GM10266 (cell line): ENCODE data around the gene CYGB.

Experiments used
- DNase-seq: peaks from one replicate; pipeline ENCODE4 v3.0.0; 2012; ENCODE audit errors: extremely low spot score
- TF ChIP-seq, protein P1 (sequence below): IDR thresholded peaks from 2 replicates; pipeline ENCODE4 v1.5.1; 2012; ENCODE audit warnings: mild to moderate bottlenecking, low read depth; ENCODE audit not compliant: control insufficient read depth, insufficient read depth; ENCODE audit errors: missing control alignments

CYGB gene

DNA sequence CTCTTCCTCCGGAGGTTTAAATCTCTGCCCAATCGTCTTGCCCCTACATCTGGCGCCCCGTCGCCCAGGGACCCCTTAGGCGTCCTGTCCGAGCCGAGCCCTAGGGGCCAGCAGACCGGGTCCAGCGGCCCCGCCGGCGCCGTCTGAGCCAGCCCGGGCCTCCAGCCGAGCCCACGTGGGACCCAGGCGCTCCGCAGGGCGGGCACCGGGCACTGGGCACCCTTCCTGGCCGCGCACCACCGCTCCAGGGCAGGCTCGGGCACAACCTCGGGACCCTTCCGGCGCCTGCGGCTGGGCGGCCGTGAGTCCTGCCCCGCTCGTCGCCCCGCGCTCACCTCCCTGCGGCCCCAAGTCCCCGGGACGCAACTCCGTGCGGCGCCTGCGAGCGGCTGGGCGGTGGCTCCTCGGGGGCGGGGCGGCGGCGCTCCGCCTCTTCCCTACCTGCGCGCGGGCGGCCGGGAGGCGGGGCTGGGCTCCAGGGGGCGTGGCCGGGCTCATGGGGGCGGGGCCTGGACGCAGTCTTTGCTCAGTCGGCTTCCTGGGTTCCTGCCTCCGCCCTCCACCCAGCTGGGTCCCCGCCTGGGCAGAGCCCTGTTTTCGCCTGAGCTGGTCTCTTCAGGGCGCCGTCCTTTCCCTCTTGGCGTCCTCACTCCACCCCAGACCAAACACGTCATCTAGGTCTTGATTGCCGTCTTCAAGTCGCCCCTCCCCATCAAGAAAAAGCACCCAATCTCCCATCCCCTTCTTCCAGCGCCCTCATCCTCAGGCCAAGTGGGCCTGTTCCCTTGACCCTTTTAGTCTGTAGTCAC lies 36.3 kb downstream of the CYGB start, which contains the start of gene RHBDF2:
Gene RHBDF2, minus strand, starts transcription at position 406 of the 809 bp plus-strand sequence. CDS start 19,899 bp downstream, outside the sequence.
- TF ChIP-seq, protein P1, sequence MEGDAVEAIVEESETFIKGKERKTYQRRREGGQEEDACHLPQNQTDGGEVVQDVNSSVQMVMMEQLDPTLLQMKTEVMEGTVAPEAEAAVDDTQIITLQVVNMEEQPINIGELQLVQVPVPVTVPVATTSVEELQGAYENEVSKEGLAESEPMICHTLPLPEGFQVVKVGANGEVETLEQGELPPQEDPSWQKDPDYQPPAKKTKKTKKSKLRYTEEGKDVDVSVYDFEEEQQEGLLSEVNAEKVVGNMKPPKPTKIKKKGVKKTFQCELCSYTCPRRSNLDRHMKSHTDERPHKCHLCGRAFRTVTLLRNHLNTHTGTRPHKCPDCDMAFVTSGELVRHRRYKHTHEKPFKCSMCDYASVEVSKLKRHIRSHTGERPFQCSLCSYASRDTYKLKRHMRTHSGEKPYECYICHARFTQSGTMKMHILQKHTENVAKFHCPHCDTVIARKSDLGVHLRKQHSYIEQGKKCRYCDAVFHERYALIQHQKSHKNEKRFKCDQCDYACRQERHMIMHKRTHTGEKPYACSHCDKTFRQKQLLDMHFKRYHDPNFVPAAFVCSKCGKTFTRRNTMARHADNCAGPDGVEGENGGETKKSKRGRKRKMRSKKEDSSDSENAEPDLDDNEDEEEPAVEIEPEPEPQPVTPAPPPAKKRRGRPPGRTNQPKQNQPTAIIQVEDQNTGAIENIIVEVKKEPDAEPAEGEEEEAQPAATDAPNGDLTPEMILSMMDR: no peak
- peak; percentile 97 for DNase-seq

DNA sequence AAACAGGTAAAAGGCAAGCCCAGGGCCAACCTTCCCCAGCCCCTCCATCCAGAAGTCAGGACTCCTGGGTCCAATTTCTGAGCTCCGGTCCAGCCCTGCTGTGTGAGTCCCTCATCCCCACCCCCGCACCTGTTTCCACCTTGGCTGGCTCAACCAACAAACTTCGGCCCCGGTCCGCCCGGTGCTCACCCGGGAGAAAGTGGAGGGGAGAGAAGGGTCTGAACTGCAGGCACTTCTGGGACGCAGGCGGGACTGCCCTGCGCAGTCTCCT lies 36.8 kb downstream of the CYGB start:
- DNase-seq: no peak
- TF ChIP-seq, protein P1: no peak

DNA sequence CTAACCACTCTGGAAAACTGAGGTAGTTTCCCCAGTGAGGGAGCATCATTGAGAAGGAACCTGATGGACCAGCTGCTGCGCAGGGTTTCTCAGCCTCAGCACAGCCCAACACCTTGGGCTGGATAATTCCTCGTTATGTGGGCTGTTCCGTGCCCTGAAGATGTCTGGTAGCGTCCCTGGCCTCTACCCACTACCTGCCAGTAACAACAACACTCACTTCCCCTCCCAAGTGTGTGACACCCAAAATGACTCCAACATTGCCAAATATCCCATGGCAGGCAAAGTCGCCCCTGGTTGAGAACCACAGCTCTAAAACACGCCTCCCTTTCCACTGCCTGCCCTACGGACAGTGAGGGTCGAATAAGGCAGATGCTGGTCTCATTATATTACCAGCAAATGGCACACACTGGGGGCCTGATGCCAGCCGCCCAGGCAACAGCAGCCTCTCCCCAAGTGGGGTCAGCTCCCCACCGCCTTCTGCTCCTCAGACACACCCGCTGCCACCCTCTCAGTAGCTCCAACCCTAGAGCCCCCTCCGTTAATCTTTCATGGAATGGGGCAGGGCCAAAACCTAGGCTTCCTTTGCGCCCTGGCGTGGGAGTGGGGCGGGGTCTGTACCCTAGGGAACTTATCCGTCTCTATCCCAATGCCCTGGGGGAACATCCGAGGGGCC lies 37.3 kb downstream of the CYGB start:
- no peak for DNase-seq
- TF ChIP-seq, protein P1: no peak

DNA sequence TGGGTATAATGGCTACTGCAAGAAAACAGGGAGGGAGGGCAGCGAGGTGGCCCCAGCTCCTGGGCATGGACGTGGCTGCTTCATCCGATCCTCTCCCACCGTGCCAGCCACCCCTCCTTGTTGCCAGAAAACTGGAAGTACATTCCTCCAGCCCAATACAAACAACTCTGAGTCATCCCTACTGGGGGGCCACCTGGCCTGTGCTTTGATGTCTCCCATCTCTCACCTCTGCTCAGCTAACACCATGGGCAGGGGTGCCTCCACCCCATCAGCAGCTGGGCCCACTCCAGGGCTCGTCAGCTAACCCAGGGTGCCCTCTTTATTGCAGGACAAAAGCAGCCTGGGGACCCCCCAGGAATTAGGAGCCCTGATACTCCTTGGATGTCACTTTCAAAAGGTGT lies 38.2 kb downstream of the CYGB start:
- TF ChIP-seq, protein P1: no peak
- no peak for DNase-seq

DNA sequence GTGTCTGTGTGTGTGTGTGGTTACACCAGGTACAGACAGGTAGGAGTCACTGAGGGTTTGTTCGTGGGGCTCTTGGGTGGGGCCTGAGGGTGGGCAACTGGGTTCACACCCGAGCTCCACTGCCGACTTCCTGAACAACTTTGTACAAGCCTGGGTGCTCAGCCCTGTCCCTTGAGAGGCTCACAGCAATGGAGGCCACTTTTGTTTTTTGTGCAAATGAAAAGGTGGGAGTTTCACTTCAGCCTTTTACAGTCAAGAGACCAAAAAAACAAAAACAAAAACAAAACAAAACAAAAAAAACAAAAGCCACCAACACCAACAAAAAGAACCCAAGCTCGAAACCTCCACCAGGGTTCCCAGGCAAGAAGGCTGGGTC lies 38.6 kb downstream of the CYGB start:
- TF ChIP-seq, protein P1: no peak

DNA sequence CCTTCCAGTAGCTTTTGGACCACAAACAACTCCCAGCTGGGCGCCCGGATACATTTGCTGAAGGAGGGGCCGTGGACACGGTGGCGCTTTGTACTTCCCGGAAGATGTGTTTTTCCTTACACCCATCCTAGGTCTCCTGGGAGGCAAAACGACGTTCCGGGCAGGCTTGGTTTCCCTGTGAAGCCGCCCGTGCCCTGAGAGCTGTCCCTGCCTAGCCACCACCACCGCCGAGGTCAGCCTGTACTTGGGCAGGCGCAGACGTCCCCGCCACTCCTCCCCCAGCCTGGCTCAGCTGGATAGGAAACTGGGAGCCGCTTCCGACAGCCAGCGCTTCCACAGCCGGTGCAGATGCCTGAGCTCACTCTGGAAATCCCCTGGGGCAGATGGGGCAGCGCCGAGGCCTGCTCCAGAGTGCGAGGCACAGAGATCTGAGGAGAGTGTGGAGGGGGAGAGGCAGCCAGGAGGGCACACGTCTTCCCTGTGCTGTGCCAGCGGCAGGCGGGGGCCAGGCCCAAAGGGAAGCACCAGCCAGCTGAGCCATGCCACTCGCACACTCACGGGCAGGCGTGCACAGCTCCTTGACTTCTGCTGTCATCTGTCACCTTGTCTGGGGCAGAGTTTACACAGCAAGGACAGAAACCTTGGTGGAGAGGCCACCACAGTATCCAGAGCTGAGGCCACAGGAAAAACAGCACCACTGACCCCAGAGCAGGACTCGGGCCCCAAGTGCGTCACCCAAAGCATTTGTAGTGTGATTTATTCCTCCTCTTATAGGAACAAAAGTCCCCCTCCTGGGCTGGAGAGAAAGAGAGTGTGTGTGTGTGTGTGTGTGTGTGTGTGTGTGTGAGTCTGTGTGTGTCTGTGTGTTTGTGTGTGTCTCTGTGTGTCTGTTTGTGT lies 39.3 kb downstream of the CYGB start:
- TF ChIP-seq, protein P1: no peak
- DNase-seq: no peak

More for the DNA sequence above, 38.6 kb downstream of the CYGB start:
- DNase-seq: no peak

DNA sequence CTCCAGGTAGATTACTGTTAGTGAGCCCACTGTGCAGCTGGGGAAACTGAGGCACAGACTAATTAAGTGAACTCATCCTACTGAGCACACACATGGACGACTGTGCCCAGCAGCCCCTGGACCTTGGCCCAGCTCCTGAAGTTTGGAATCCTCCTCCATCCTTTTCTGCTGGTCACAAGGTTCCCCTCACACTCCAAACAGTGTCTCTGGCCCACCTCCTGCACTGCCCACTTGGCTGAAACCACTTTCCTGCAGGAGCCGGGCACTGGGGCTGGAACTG lies 39.9 kb downstream of the CYGB start:
- no peak for DNase-seq
- TF ChIP-seq, protein P1: no peak
